GM20431 (cell line): ENCODE data around the gene C1GALT1C1.

ENCODE experiments used
- in situ Hi-C: fragments of 300-500 bp; cut with MseI, MboI; formaldehyde crosslinking; loops from one replicate; pipeline ENCODE4 v1.15.0; 2020; ENCODE audit warnings: low sequenced_read_pairs; ENCODE audit not compliant: unreplicated experiment

Gene C1GALT1C1

DNA sequence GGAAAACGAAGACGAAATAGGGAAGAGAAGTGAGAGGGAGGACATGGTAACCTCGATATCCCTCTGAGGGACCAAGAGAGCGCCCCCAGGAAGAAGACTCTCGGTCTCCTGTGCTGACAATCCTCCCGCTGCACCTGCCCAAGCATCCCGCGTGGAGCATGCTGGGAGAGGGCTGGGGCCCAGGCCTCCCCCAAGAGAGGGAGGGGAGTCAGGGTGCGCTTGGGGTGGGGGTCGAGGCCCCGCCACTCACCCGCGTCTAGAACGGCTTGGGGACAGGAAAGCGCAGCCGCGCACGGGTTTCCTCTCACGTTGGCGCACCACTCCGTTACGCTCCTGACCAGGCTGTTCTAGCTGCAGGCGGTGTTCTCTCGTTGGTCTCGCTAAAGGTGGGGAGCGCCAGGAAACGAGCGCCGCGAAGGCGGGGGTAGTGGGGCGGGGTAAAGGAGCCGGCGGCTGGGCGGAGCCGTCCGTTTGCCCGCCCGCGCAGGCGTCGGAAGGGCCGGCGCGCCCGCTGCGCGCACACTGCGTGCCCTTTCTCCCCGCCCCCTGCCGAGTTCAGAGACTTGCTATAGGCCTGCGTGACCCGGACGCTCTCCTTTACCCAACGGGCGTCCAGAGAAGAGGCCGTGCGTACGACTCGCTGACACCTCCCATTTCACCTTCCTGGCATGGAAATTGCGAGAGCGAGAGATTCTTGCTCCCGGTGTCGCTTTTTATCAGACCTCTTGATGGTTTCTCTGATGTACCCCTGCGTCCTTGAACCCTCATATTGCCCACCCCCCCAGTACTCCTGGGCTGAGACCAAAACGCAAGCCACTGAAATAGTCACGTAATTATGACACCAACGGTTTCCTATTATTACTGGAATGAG lies at the start of gene C1GALT1C1:
Gene C1GALT1C1 (minus strand): TSS at position 388 of the 871 bp plus-strand sequence. CDS start 2,888 bp downstream, outside the sequence.
- in situ Hi-C loops: no loop called here

DNA sequence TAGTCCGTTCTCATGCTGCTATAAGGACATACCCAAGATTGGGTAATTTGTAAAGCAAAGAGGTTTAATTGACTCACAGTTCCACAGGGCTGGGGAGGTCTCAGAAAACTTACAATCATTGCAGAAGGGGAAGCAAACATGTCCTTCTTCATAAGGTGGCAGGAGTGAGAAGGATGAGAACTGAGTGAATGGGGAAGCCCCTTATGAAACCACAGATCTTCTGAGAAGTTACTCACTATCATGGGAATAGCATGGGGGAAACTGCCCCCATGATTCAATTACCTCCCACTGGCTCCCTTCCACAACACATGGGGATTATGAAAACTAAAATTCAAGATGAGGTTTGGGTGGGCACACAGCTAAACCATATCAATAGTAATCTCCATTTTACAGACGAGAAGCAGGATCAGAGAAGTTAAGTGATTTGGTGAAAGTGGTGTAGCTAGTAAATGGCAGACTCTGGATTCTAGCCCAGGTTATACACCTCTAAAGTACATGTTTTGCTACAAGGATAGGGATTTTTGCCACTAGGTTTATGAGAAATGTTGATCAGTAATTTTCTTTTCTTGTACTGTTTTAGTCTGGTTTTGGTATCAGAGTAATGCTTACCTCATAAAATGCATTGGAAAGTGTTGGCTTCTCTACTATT lies 47.3 kb upstream of the C1GALT1C1 start:
- in situ Hi-C loops: no loop called here

DNA sequence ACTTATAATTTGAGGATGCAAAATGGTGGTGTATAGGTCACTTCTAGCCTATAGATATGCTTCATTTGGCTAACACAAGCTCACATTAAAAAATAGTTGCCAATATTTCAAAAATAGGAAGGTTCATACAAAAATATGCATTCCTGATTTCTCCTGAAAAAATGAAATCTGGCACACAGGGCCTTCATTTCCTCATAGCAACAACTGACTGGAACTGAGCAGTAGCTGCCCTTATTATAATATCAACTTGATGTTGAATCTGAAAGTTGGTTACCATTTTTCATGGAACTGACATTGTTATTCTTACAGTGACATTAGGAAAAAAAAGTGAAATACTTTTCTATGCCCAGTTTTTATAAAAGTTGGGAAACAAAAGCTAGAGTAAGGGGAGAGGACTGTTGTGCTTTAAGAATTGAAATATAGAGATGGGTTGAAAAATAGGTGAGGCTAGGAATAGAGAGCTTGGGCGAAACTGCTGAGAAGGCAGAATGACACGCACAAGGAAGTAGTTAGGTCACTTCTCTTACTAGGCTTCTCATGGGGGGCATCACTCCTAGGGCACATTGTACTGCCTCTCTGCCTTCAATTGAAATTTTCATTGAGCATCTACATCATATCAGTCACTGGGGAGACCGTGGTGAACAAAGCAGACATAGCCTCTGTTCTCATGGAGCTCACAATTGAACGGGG lies 43.1 kb upstream of the C1GALT1C1 start:
- in situ Hi-C loops: loop anchor here (25.0 kb wide), 1 partner anchor 161 kb away; no protein-coding TSS in a partner anchor

DNA sequence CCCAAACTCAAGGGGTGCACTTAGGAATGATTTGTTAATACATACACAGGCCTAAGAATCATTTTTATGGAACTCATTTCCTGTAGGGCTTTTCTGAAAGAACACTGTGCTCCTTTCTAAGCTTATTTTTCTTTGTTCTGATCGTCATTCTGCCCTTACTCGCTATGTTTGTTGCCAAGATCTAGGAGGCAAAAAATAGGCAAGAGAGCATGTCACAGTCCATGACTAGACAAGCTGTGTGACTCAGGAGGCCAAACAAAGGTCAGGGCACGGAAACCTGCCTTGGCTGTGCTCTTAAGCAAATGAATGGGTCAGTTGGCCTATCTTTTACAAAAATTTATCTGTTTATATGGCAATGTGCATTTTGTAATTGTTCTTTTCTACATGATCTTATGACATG lies 42.5 kb upstream of the C1GALT1C1 start:
- in situ Hi-C loops: loop anchor here (25.0 kb wide), 1 partner anchor 160 kb away; no protein-coding TSS in a partner anchor

DNA sequence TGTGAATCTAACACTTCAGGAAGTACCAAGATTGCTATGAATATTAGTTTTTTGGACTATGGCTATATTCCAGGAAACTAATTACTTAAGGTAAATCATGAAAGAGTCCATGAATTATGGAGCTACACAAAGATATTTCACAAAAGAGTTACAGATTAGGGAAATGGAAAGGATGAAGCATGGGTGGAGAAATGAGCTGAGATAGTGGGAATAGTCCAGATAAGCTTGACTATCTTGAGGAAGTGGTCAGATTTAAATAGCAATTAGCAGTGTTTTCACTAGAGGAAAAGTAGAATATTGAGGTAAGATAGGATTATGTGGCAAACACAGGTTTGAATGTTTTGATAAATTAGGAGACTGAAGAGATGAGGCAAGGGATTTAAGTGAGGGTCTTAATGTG lies 42.1 kb upstream of the C1GALT1C1 start:
- in situ Hi-C loops: loop anchor here (25.0 kb wide), 1 partner anchor 160 kb away; no protein-coding TSS in a partner anchor

DNA sequence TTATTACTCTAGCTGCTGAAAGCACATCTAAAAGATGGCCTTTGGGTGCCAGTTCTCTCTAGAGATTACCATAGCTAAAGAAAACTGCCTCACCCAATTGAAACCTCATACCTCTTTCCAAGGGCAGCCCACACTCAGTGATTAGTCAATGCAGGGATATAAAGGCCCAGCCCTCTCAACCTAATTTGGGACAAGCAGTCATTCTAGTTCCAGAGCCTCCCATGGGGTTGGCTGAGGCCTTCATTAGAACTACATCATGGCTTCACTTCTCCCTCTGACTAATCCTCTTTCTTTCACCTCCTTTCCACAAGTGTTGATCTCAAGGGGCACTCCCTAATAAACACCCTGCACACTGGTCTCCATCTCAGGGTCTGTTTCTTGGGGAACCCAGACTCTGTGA lies 38.5 kb upstream of the C1GALT1C1 start:
- in situ Hi-C loops: loop anchor here (25.0 kb wide), 1 partner anchor 156 kb away; no protein-coding TSS in a partner anchor

DNA sequence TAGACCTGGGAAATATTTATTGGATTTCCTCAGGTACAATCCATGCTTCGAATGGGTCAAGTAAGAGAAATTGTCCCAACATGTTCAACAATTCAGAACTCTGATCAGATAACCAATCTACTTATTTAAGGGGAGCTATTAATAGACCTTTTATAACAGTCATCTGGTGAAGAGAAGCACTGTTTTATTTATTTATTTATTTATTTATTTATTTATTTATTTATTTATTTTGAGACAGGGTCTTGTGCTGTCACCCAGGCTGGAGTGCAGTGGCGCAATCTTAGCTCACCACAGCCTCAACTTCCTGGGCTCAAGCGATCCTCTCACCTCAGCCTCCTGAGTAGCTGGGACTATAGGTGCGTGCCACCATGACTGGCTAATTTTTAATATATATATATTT lies 34.7 kb upstream of the C1GALT1C1 start:
- in situ Hi-C loops: loop anchor here (25.0 kb wide), 1 partner anchor 152 kb away; no protein-coding TSS in a partner anchor

DNA sequence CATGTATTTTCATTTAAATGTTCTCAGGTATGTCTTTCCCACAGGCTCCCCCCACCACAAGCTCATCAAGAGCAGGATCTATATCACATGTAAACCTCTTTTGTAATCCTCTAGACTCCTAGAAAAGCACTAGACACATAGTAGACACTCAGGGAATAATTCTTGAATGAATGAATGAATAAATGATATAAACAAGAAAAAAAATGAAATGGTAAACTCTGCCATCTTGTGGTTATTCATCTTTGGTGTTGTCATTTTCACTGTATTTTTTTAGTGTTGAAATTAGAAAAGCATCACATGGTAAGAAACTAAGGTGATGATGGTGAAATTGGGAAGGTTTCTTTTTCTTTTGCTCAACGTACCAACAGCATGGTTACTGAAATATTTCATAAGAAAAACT lies 34.2 kb upstream of the C1GALT1C1 start:
- in situ Hi-C loops: loop anchor here (25.0 kb wide), 1 partner anchor 152 kb away; no protein-coding TSS in a partner anchor

DNA sequence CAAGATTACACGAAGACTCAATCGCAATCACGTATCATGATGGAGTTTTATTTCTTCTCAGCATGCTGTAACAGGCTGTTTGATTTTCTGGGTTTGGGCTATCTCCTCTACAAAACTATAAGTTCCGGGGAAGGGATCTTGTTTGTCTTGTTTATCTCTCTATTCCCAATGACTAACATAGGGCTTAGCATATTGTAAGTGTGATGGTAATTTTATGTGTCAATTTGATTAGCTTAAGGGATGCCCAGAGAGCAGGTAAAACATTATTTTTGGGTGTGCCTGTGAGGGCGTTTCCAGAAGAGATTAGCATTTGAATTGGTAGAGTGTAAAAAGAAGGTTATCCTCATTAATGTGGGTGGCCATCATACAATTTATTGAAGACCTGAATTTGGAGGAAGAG lies 32.8 kb upstream of the C1GALT1C1 start:
- in situ Hi-C loops: loop anchor here (25.0 kb wide), 1 partner anchor 150 kb away; no protein-coding TSS in a partner anchor

DNA sequence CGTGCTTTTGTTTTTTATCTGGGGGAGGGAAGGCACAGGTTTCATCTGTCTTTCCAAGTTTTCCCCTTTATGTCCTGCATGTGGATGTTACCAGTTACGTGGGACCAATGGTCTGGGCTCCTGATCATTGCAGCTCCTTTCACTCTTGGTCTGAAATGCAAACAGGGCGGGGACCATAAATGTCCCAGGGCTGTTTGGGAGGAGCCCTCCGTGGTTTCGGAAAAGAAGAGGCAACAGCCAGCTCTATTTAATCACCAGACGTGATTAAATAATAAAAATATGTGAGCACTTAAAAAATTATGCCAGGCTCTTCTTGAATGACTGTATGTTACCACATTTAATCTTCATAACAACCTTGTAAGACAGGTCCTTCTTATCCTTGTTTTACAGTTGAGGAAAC lies 30.8 kb upstream of the C1GALT1C1 start:
- in situ Hi-C loops: loop anchor here (25.0 kb wide), 1 partner anchor 148 kb away; no protein-coding TSS in a partner anchor

DNA sequence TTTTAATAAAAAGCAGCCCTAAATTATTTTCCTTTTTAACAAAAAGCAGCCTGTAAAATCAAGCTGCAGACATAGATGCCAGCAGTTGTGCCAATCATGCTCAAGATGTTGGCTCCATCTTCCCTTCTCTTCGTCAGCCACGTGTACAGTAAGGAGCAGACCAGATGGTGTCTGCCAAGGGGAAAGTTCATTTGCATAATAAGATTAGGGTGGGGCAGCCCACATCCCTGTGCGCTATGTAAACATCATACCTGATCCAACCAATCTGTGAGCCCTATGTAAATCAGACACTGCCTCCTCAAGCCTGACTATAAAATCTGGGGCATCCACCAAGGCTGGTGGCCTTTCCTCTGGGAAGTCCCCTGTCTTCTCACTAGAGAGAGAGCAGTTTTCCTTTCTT lies 23.1 kb upstream of the C1GALT1C1 start:
- in situ Hi-C loops: loop anchor here (25.0 kb wide), 1 partner anchor 141 kb away; no protein-coding TSS in a partner anchor

DNA sequence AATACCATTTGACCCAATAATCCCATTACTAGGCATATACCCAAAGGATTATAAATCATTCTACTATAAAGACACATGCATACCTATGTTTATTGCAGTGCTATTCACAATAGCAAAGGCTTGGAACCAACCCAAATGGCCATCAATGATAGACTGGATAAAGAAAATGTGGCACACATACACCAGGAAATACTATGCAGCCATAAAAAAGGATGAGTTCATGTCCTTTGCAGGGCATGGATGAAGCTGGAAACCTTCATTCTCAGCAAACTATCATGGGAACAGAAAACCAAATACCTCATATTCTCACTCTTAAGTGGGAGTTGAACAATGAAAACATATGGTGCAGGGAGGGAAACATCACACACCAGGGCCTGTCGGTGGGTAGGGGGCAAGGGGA lies 22.4 kb upstream of the C1GALT1C1 start:
- in situ Hi-C loops: loop anchor here (25.0 kb wide), 1 partner anchor 140 kb away; no protein-coding TSS in a partner anchor

DNA sequence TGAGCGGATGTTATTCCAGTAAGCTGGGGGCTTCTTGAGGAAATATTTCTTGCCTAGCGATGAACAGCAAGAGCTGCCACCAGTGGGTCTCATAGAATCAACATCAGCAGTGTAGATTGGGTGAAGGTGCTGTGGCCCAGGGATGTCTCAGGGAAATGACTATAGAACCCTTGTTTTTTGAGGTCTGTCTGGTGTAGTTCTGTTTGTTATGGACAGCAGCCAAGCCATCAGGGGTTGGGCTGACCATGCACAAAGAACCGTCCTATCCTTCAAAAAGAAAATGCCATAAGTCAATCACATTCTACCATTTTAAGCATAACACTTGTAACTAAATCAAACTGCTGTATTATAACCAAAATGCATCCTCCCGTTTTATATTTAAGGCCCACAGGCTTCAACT lies 17.3 kb upstream of the C1GALT1C1 start:
- in situ Hi-C loops: no loop called here

DNA sequence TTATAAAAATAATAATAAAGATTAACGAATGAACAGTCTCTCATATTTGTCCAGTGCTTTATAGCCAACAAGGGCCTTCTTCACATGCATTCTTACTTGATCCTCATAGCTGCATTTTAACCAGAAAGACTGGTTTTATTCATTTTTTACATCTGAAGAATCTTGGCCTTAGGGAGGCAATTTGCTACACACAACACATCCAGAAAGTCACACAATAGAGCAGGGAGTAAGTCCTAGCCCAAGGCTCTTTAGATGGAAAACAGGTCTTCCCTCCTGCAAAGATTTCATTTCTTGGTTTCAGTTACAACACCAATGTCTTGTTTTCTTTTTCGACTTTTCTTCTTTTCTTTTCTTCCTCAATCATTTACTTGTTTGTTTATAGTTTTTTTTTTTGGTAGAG lies 13.0 kb upstream of the C1GALT1C1 start:
- in situ Hi-C loops: no loop called here

DNA sequence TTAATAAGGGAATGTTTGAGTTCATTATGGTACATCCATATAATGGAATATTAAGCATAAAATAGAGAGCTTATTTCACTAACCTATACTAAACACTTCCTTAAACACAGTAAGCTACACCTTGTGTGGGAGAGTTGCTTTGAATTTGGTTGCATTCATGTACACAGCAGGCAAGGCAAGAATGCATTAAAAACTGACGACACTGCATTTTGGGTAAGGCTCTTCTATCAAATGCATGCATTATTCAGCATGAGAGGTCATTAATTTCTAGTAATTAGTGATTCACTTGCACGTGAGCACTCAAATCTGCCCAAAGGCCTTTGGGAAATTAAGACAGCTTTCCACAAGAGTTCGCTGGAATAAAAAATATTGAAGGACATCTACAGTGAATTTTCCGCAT lies 8.8 kb upstream of the C1GALT1C1 start:
- in situ Hi-C loops: no loop called here

DNA sequence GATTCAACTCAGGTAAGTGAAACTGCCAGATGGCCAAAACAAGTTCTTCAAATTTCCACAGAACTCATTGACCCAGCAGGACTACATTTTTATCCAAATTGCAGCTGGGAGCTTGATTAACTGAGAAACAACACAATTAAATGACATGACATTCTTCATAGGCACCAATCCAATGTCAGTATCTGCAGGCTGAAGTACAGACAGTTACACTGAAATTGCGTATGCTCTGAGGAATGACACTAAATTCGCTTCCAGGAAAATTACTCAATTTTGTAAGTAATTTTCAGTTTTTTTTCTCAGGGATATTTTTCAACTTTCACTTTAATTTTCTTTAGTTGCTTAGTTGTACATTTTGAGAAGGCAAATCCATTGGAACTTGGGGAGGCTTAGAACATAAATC lies 4.5 kb downstream of the C1GALT1C1 start:
- in situ Hi-C loops: no loop called here

DNA sequence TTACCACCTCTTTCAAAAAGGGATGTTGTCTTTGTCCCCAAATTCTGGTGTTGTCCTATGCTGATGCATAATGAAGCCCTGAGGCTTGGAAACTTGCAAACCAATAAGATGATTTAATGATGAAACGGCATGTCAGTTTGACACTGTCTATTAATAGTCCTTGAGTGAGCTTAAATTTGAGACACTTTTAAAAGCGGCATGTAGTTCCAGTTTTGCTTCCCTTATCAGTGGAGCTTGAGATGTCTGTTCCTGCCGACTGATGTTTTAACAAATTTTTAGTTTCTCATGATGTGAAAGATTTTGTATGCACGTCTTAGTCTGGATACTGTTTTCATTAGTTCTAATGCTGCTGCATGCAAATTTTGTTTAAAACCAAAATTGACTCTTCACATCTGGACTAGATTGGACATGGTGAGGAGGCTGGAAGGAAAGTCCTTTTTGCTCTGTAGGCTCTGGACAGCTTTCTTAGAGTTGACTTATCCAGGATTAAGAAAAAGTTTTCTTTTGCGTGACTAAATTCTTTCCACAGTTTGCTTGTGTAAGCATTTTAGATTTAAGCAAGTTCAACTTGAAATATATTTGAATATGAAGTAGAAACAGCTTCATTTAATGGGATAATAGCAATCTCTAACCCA lies 11.7 kb downstream of the C1GALT1C1 start:
- in situ Hi-C loops: no loop called here

DNA sequence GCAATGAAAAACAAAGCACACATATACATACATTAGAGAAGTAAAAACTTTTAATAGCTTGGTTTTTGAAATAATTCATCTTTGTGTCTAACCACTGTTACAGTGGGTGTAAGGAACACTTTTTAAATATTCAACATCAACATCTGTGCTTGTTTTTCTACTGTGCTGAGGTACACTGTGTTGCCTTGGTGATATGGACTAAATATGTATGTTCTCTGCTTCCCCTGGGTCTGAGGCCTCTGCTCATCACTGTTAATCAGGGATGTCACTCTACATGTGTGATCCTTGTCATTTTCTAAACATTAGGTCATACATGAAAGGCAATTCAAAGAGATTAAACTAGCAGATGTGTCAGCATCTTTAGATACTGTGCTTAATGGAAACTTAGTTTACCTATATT lies 15.0 kb downstream of the C1GALT1C1 start:
- in situ Hi-C loops: no loop called here

DNA sequence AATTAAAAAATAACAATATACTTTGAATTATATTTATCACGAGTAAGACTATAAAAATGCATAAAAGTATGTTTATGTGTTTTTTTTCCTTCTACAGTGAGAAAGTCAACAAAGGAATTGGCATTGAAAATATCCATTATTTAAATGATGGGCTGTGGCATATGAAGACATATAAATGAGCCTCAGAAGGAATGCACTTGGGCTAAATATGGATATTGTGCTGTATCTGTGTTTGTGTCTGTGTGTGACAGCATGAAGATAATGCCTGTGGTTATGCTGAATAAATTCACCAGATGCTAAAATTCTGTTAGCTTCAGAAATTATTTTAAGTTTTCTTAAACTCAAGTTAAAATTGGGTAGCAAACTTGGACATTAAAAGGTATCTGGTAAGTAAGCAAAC lies 17.8 kb downstream of the C1GALT1C1 start:
- in situ Hi-C loops: no loop called here

DNA sequence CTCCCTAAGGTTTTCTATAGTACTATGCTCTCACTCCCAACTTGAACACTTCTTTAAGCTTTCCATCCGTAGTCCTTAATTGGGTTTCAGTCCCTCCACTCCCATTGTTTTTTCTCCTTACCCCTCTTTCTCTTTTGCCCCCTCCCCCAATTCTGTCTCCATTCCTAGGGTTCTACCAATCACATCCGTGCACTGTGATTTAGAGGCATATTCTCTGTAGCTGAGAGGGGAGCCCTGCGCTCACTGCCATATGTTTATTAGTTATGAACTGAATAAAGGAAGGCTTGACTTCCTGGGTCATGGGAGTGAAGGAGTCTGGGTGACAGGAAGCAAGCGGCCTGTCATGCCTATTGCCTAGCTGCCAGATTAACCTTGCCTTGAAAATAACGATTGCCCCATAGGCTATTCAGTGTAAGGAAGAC lies 25.5 kb downstream of the C1GALT1C1 start:
- in situ Hi-C loops: no loop called here
